ENCODE results near the gene FBN2. TPM values are rescaled to one million over a fixed set of nuclear protein-coding genes. Genes with fewer than 3 reads are reported as not detected.

FBN2 gene
- total RNA-seq, 2 donors from 2014 or later, result 1.8 to 1.9 TPM

GRCh38 chr5:128241051-128241695 lies 296.9 kb downstream of the FBN2 start:
- no peak for TF ChIP-seq CTCF (IDR thresholded peaks at IDR 0.05)
- no peaks in the 10 kb centered on the region for H3K36me3 ChIP-seq
- intact Hi-C loops (cut with DNase I), result no loop called here

GRCh38 chr5:128237546-128237945 lies 300.5 kb downstream of the FBN2 start:
- no peak overlapping the region for H3K27ac ChIP-seq
- H3K4me1 ChIP-seq, result no peaks in the 10 kb centered on the region
- no peaks in the 10 kb centered on the region for H3K27me3 ChIP-seq
- no peak overlapping the region for H3K9ac ChIP-seq (ENCODE audit: low read depth in 2 of 2, low read length in 2 of 2)
- no peak overlapping the region for H3K4me3 ChIP-seq
- no peaks in the 10 kb centered on the region for H3K9me3 ChIP-seq
- intact Hi-C loops (cut with DNase I), result no loop called here
- no peaks in the 10 kb centered on the region for H3K36me3 ChIP-seq
- no peak for DNase-seq
- TF ChIP-seq CTCF (IDR thresholded peaks at IDR 0.05), result no peak

More at GRCh38 chr5:128241051-128241695, 296.9 kb downstream of the FBN2 start:
- no peaks in the 10 kb centered on the region for H3K27me3 ChIP-seq
- DNase-seq, result no peak
- H3K4me1 ChIP-seq, result no peaks in the 10 kb centered on the region
- no peak overlapping the region for H3K9ac ChIP-seq (ENCODE audit: low read depth in 2 of 2, low read length in 2 of 2)
- no peak overlapping the region for H3K4me3 ChIP-seq
- H3K27ac ChIP-seq, result no peak overlapping the region
- no peaks in the 10 kb centered on the region for H3K9me3 ChIP-seq

GRCh38 chr5:128237000-128237399 lies 301.0 kb downstream of the FBN2 start:
- no peaks in the 10 kb centered on the region for H3K4me1 ChIP-seq
- intact Hi-C loops (cut with DNase I), result no loop called here
- TF ChIP-seq CTCF (IDR thresholded peaks at IDR 0.05), result no peak
- H3K27ac ChIP-seq, result no peak overlapping the region
- no peaks in the 10 kb centered on the region for H3K36me3 ChIP-seq
- H3K4me3 ChIP-seq, result no peak overlapping the region
- no peak for DNase-seq
- H3K9ac ChIP-seq (ENCODE audit: low read depth in 2 of 2, low read length in 2 of 2), result no peak overlapping the region
- H3K9me3 ChIP-seq, result no peaks in the 10 kb centered on the region
- no peaks in the 10 kb centered on the region for H3K27me3 ChIP-seq

GRCh38 chr5:128236334-128236733 lies 301.7 kb downstream of the FBN2 start:
- Histone ChIP-seq H3K27ac (no peak overlapping the region), H3K9me3 (no peaks in the 10 kb centered on the region), H3K4me1 (no peaks in the 10 kb centered on the region), H3K9ac (ENCODE audit: low read depth in 2 of 2, low read length in 2 of 2) (no peak overlapping the region), H3K4me3 (no peak overlapping the region), H3K36me3 (no peaks in the 10 kb centered on the region), H3K27me3 (no peaks in the 10 kb centered on the region)
- no peak for TF ChIP-seq CTCF (IDR thresholded peaks at IDR 0.05)
- no peak for DNase-seq
- intact Hi-C loops (cut with DNase I), result no loop called here

- DNase-seq, result no peak
- Histone ChIP-seq H3K27ac (no peak overlapping the region), H3K9me3 (no peaks in the 10 kb centered on the region), H3K4me3 (no peak overlapping the region), H3K36me3 (no peaks in the 10 kb centered on the region), H3K4me1 (no peaks in the 10 kb centered on the region), H3K27me3 (no peaks in the 10 kb centered on the region), H3K9ac (ENCODE audit: low read depth in 2 of 2, low read length in 2 of 2) (no peak overlapping the region)
- intact Hi-C loops (cut with DNase I), result no loop called here
- TF ChIP-seq CTCF (IDR thresholded peaks at IDR 0.05), result no peak
Measured at GRCh38 chr5:128234928-128235641, 303.0 kb downstream of the FBN2 start.

Measured in colonic mucosa (tissue), 4 donors.